ENCODE results near the gene TGFBR3.

Gene TGFBR3

GRCh38 chr1:91750398-91750996, 135.5 kb downstream of the TGFBR3 start:
- no peak for DNase-seq

- no peak for DNase-seq
These were observed 136.1 kb downstream of the TGFBR3 start for GRCh38 chr1:91749788-91750231.

GRCh38 chr1:91747666-91748065, 138.3 kb downstream of the TGFBR3 start:
- DNase-seq, result no peak

- DNase-seq, result no peak
These were observed 139.1 kb downstream of the TGFBR3 start for GRCh38 chr1:91746728-91747338.

GRCh38 chr1:91745640-91746373, 140.1 kb downstream of the TGFBR3 start:
- no peak for DNase-seq

- no peak for DNase-seq
These were observed 140.9 kb downstream of the TGFBR3 start for GRCh38 chr1:91744953-91745639.

GRCh38 chr1:91742848-91743292, 143.1 kb downstream of the TGFBR3 start:
- DNase-seq, result no peak

GRCh38 chr1:91741906-91742305, 144.0 kb downstream of the TGFBR3 start:
- DNase-seq, result no peak

- DNase-seq, result no peak
These were observed 144.7 kb downstream of the TGFBR3 start for GRCh38 chr1:91741301-91741700.

GRCh38 chr1:91737650-91738049, 148.3 kb downstream of the TGFBR3 start:
- no peak for DNase-seq

- no peak for DNase-seq
These were observed 149.0 kb downstream of the TGFBR3 start for GRCh38 chr1:91736715-91737615.

- DNase-seq, result no peak
These were observed 149.7 kb downstream of the TGFBR3 start for GRCh38 chr1:91736146-91736714.

- no peak for DNase-seq
These were observed 150.6 kb downstream of the TGFBR3 start for GRCh38 chr1:91735266-91735845.

- no peak for DNase-seq
These were observed 151.2 kb downstream of the TGFBR3 start for GRCh38 chr1:91734761-91735160.

GRCh38 chr1:91733108-91733710, 152.7 kb downstream of the TGFBR3 start:
- no peak for DNase-seq

- DNase-seq, result no peak
These were observed 153.5 kb downstream of the TGFBR3 start for GRCh38 chr1:91732291-91733107.

GRCh38 chr1:91731815-91732214, 154.1 kb downstream of the TGFBR3 start:
- DNase-seq, result no peak

- no peak for DNase-seq
These were observed 154.9 kb downstream of the TGFBR3 start for GRCh38 chr1:91730801-91731732.

Data from cortex of kidney (tissue), 1 donor.